PC-9 (cell line): ENCODE data around the gene C1QTNF1.

ENCODE experiments used
- EZH2 ChIP-seq: fragments of 200-600 bp; sonication (generic); IDR thresholded peaks from 2 replicates; pipeline ENCODE4 v1.8.0; 2017; ENCODE audit warnings: antibody characterized with exemption, low read depth
- TF ChIP-seq, protein P1 (sequence below): fragments of 200-600 bp; sonication (generic); conservative IDR thresholded peaks from 2 replicates; pipeline ENCODE4 v1.6.1; 2017; ENCODE audit warnings: mixed run types, antibody characterized with exemption, mild to moderate bottlenecking, moderate library complexity

DNA sequence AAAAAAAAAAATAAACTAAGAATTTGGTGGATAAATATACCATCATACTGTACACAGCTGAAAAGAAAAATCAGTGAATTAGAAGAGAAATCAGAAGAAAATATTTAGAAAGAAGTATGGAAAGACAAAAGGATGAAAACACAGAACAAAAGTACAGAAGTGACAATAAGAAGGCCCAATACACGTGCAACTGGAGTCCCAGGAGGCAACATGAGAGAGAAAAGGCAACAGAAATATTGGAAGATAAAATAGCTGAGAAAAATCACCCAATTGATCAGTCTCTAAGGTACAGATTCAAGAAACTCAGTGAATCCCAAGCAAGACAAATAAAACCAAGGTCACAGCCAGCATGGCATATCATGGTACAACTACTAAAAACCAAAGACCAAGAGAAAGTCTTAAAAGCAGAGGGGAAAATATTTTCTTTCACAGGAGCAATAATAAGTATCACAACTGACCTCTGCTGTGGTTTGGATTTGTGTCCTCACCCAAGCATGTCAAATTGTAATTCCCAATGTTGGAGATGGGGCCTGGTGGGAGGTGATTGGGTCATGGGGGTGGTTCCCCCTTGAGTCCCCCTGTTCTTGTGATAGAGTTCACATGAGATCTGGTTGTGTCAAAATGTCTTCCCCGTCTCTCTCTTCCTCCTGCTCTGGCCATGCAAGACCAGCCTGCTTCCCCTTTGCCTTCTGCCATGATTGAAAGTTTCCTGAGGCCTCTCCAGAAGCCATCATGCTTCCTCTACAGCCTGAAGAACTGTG is 30.4 kb downstream of the C1QTNF1 start:
- TF ChIP-seq EZH2, result no peak
- TF ChIP-seq, protein P1, sequence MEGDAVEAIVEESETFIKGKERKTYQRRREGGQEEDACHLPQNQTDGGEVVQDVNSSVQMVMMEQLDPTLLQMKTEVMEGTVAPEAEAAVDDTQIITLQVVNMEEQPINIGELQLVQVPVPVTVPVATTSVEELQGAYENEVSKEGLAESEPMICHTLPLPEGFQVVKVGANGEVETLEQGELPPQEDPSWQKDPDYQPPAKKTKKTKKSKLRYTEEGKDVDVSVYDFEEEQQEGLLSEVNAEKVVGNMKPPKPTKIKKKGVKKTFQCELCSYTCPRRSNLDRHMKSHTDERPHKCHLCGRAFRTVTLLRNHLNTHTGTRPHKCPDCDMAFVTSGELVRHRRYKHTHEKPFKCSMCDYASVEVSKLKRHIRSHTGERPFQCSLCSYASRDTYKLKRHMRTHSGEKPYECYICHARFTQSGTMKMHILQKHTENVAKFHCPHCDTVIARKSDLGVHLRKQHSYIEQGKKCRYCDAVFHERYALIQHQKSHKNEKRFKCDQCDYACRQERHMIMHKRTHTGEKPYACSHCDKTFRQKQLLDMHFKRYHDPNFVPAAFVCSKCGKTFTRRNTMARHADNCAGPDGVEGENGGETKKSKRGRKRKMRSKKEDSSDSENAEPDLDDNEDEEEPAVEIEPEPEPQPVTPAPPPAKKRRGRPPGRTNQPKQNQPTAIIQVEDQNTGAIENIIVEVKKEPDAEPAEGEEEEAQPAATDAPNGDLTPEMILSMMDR, result no peak
